Thoracic aorta endothelial cell (primary cell): ENCODE measurements around the gene CAPN9. TPM values are rescaled to one million over a fixed set of nuclear protein-coding genes. Genes with fewer than 3 reads are reported as not detected.

ENCODE experiments used
- small RNA-seq: library from RNA; depleted of rRNA; stranded (forward); fragments of <200 nt; gene quantifications from one replicate; pipeline ENCODE3, GENCODE V24; 2012
- total RNA-seq: library from RNA; depleted of rRNA; stranded (reverse); fragments of >200 nt; gene quantifications from 2 replicates; pipeline ENCODE4 v1.2.3, GENCODE V29; 2012

The CAPN9 gene
- total RNA-seq: under 0.01 TPM in 1 of 2 replicates, not detected in the other

GRCh38 chr1:230747127-230747730 lies at the start of gene CAPN9:
Gene CAPN9, plus strand, starts transcription at chr1:230747388. Its CDS starts 109 bp downstream, at chr1:230747497.

GRCh38 chr1:230713915-230714764 lies 33.0 kb upstream of the CAPN9 start, which contains the start of gene AGT:
Gene AGT, minus strand, starts transcription at chr1:230714122. Its CDS starts 3,299 bp downstream, at chr1:230710823.

Small RNA genes within 50 kb of the gene (small RNA-seq; reads per million reads assigned to genes)
- not detected for gene RNA5SP79

Other genes with a start within 250 kb of the CAPN9 start
- 26.6 and 27.3 TPM in 2 replicates for gene COG2, start 104.9 kb upstream of the CAPN9 start, total RNA-seq
- gene AGT, start 33.3 kb upstream of the CAPN9 start, total RNA-seq: not detected in 2 replicates
- 26.9 and 27.2 TPM in 2 replicates for gene C1orf198, start 121.1 kb downstream of the CAPN9 start, total RNA-seq
- gene TTC13, start 231.5 kb downstream of the CAPN9 start, total RNA-seq: 23.5 and 33.6 TPM in 2 replicates
- gene ARV1, start 231.7 kb downstream of the CAPN9 start, total RNA-seq: 17.8 and 20.1 TPM in 2 replicates